ENCODE data around the gene RRM2.
"Not testable (repeated sequence)": the region's sequence is repeated elsewhere in the genome, so short reads cannot be mapped to it uniquely, and the experiment has no call there.

The RRM2 gene

DNA sequence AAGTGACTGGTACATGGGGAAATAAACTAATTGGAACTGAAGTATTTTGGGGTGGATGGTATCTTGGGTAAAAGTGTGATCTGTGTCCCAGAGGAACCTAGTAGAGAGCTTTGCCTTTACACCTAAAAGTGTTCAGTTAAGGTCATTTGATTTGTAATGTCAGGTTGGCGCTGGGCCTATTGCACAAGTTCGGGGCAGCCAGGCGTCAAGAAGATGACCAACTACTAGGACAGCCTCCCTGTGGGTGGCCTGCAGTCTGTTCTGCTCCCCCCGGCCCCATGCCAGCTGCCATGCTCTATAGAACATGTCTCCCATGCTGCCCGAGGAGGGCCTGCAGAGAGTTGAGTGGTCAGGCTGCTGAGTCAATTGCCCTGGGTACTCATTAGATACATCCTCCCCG lies 10.1 kb downstream of the RRM2 start:
- no peak for DNase-seq (ENCODE audit: low read depth)

DNA sequence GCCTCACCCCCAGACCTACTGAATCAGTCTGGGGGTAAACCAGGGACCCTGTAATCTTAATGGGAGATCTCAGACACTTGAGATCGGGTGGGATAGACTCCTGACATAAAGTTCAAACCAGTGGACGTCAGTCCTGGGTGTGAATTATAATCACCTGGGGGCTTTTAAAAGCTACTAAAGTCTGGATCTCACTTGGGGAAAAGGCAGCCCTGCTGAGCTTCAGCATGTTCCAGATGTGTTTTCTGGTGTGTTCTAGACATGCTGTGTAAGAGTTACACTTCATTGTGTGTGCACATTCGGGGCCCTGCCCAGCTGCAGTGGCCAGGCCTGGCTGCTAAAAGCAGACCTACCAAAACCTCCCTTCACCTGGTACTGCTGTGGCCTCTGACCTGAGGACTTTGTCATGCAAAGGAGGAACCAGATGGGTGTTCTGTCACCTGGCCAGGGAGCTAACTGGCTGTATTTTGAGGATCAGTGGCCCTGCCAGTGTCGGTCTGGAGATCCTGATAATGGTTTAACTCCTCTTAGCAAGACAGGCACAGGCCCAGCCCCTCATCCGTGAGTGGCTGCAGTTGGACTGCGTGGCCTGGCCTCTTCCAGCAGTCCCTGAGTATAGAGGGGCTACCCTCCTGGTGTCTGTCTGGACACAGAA lies 10.6 kb downstream of the RRM2 start:
- DNase-seq (ENCODE audit: low read depth), result no peak

DNA sequence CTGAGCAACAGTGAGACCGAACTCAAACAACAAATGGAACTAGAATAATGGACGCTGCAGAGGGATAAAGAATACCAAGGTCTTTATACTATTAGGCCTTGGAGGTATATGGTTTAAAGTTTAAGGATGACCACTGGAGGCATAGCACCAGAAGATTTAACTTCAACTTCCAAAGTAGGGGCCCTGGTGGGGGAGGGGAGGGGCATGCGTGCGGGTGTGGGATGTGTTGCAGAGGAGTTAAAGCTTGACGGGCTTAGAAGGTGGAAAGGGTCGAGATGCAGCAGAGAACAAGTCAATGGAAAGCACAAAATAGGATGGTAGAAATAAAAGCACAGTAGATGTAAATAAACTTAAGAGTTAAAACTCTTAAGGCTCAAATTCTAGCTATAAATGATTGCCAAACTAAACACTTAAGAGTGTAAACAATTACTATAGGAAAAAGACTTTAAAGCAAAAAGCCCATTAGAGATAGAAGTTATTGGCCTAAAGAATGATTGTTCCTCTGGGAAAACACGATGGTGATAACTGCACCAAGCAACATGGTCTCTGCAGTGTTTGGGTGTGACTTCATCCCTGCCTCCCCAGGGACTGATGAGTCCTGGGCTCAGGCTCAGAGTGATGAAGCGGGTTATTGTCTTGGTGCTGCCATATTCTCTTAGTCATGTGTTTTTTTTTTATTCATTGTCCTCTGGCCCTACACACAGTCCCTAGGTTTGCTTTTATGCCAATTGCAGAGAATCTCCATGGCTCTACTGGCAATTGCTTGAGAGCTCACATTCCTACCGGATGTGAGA lies 13.0 kb downstream of the RRM2 start:
- DNase-seq (ENCODE audit: low read depth), result no peak

DNA sequence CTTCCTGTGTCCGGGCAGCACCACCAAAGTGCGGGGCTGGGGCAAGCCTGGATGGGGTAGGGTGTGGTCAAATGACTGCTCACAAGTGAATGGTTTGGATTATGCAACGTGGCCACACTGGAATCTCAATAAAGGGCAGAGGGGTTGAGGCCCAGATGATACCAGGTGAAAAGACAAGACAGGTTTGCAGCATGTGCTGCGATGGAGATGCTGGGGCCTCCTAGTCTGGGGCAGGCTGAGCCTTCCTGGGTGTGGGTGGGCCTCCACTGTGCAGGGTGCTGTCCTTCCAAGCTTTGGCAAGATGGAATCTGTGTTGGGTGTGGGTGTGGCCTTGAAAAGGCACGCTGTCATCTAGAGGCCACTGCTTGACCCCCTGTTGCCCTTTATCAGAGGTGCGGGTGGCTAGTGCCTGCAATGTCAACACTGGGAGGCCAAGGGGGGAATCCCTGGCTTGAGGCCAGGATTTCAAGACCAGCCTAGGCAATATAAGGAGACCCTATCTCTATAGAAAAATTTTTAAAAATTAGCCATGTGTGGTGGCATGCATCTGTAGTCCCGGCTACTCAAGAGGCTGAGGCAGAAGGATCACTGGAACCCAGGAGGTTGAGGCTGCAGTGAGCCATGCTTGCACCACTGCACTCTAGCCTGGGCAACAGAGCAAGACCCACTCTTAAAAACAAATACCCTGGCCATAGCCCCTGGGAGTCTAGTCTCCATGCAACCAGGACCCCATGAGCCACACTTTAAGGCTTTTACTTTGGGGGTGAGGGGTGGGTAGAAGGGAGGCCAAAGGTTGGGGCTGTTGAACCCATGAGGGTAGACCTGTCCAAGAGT lies 13.8 kb downstream of the RRM2 start:
- no peak for DNase-seq (ENCODE audit: low read depth)

DNA sequence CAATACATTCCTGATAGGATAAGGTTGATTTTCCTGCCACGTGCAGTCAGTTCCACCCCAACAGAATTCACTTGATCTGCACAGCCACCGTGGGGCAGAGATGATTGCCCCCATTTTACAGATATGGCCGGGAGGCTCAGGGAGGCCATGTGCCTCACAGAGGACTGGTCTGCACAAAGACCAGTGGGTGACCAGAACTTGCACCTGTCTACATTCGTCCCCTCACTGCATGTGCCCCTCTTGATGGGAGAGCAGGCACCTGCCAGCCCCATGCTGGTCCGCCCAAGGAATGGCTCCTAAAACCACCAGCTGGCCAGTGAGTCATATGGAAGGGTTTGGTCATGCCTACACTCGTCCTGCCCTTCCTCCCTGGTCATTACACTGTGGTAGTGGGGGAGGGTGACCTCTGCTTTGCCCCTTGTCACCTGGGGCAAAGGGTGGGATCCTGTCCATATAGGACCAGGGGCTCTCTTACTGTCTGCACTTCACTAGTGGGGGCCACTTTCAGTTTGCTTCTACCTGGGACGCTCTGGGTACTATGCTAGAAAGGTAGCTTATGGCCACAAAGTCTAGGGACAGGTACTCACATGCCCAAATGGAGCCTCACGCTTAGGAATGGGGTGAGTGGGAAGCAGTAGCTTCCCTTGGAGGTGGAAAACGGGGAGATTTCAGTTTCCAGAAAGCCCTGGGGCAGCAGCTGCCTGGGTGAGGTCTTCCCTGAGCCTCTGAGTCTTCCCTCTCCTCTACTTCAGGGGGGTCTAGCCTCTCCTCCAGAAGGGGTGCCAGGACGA lies 14.7 kb downstream of the RRM2 start:
- no peak for DNase-seq (ENCODE audit: low read depth)

DNA sequence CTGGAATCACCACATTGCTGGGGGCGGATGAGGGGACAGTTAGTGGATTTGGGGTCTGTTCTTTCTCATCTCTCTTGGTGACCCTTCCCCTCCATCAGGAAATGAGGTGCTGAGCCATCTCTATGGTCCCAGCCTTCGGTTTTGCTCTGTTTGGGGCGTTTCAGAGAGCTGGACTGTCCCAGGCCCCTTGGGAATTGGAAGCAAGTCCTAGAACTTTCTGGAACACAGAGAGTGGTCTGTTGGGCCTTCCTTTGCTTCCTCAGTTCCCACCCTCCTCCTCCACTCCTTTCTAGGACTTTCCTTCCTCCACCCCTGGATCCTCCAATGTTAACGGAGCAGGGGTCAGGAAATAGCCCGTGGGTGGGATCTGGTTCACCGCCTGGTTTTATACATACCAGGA lies 17.0 kb downstream of the RRM2 start:
- no peak for DNase-seq (ENCODE audit: low read depth)

DNA sequence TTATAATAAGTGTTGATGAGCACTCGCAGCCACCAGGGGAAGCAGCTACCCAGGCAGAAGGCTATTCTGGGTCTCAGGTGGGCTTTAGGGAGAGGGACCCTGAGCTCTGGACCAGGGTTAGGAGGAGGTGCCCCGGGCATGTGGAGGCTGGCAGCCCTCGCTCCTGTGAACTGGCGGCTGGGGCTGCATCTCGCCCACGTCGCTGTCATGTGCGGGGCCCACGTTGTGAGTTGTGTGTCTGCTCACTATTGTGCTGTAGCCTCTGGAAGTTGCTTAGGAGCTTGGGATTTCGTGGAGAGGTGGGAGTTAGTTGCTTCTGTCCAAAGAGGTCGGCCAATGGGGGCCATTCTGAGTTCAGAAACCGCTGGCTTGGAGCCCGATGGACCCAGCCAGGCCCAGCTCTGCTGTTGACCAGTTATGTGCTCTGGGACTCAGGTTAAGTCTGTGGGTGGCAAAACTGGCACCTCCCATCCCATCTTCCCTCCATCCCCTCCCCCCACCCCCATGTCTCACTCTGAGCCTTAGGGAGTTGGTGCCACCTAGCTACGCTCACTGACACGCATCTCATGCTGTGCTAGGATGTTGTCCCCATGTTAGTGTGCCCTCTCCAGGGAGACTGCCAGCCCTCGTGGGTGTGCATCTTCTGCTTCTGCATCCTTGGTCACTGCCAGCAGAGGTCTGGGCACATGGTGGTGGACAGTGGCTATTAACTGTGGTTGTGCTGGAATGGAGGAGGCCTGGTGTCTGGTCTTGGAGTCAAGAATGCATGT lies 18.5 kb downstream of the RRM2 start:
- DNase-seq (ENCODE audit: low read depth), result no peak

DNA sequence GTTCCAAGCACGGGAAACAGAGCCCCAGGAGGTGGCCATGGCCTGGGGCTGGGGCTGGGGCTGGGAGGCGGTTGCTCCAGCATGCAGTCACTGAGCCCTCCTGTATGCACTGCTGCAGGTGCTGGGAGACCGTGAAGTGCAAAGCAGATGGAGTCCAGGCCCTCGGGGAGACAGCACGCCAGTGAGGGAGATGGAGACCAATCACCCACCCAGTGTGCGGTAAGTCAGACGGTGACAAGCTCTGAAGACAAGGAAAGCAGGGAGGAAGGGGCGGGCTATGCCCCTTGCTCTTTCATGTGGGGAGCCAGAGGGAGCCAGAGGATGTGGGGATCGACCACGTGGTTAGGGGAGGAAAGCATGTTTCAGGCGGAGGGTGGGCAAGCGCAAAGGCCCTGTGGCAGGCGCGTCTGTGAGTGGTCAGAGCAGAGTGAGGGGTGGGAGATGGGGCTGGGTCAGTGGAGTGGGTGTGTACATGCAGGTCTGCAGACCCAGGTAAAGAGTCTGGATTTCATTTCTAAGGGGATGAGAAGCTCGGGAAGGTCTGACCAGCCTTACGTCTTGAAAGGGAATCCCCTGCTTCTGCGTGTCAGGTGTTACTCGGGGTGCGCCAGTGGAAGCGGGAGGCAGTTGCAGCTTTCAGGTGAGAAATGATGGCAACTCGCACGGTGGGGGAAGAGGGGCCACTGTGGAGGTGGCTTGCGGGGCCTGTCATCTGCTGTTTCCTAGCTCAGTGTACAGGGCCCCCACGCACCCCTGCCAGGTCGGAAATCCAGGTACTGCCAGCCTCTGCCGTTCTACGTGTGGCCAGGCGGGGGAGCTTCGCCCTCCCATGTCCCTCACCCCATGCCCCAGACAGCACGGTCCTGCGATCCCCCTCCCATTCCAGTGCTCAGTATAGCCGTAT lies 19.4 kb downstream of the RRM2 start:
- DNase-seq (ENCODE audit: low read depth), result no peak

DNA sequence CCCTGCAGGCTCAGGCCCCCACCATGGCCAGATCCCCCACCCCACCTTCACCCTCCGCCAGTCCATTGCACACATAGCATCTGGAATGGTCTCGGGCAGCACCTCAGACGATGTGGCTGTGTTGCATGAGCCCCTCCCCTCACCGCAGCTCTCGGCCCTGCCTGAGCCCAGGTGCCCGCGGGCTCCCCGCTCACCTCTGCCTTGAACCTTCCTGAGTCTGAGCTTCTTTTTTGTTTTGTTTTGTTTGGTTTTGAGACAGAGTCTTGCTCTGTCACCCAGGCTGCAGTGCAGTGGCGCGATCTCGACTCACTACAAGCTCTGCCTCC lies 20.1 kb downstream of the RRM2 start:
- no peak for DNase-seq (ENCODE audit: low read depth)

DNA sequence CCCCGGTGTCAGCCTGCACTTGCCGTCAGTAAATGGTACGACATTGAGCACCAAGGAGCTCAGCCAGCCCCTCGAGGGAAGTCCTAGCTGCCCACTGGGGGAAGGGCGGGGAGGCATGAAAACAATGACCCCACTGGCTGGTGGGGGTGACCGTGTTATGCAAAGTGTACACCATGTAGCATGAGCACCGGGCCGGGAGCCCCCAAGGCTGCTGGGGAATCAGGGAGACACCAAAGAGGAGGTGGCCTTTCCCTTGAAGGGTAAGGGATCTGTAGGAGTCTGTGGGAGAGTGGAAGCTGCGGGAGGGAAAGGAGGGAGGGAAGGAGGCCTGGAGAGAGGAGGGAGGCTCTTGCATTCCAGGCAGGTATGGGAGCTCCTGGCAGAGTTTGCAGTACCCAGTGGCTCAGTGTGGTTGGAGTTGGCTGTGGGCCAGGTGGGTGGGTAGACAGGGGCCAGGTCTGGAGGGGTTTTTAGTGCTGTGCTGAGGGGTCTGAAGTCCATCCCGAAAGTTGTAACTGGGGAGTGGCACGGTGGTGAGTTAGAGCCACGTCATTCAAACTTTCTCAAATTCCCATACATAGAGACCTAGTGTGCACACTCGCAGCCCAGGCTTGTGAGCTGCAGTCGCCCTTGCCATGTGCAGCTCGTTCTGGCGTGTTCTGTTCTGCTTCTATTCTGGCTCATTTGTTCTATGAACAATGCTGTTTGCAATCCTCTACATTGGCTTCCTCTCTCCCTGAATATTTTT lies 22.4 kb downstream of the RRM2 start:
- DNase-seq (ENCODE audit: low read depth), result no peak

DNA sequence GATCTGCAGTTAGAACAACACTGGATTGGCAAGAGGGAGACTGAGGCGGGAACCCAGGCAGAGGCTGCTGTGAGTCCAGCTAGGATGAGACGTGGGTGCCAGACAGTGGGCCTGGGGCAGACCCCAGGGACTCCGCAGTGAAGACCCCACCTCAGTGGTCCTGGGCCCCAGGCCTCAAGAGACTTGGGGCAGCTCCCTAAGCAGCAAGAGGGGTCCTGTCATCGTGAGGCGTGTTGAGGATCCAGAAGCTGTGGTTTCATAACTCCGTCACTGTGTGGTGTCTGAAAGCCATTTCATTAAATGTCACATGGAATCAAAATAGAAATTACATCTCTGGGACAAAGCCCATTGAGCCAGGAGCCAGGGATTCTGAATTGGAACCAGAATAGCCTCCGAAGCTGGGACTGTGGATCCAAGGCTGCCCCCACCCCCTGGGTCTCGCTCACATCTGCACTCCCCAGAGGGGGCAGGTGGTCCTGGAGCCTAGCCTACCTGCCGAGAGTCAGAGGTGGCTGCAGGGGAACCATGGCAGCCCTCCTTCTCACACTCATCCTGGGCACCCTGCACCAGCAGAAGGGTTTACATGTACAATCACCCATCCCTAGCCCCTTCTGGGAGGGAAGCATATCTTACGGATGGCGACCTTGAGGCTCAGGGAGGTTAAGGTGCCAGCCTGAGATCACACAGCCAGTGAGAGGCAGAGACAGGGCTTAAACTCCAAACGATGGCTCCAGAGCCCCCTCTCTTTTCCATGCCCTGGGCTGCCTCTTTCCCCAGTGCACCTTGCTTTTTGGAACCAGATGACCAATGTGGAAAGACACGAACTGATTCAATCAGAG lies 23.2 kb downstream of the RRM2 start:
- DNase-seq (ENCODE audit: low read depth), result no peak

DNA sequence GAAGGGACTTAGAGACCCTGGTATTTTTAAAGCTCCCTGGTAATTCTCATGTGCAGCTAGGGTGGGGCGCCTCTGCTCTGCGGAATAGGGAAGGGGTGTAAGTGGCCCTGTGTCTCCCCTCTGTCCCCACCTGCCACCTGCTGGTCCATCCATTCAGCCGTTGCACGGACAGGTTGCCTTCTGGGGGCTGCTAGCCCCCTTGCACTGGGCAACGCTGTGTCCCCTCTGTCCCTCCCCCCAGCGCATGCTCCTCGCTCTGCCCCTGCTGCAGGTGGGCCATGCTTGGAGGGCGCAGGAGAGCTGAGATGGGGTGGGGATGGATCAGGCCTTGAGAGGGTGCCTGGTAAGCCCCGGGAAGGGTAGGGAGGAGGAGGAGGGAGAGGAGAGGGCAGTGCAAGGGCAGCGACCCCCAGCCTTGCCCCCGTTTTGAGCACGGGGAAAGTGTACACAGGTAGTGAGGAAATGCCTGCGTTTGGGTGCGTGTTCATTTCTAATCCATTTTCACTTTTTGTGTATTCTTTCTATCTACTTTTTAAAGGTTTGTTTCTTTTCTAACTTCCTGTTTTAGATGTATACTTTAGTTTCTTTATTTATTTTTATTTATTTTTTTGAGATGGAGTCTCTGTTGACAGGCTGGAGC lies 23.9 kb downstream of the RRM2 start:
- no peak for DNase-seq (ENCODE audit: low read depth)

DNA sequence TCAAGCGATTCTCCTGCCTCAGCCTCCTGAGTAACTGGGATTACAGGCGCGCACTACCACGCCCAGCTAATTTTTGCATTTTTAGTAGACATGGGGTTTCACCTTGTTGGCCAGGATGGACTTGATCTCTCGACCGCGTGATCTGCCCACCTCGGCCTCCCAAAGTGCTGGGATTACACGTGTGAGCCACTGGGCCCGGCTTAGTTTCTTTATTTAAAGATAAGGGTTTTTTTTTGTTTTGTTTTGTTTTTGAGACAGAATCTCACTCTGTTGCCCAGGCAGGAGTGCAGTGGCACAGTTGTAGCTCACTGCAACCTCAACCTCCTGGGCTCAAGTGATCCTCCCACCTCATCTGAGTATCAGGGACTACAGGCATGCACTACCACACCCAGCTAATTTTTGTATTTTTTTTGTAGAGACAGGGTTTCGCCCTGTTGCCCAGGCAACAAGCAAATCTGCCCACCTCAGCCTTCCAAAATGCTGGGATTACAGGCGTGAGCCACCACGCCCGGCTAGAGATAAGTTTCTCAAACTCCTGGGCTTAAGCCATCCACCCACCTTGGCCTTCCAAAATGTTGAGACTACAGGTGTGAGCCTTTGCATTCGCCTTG lies 24.6 kb downstream of the RRM2 start:
- DNase-seq (ENCODE audit: low read depth), result not testable (repeated sequence)

DNA sequence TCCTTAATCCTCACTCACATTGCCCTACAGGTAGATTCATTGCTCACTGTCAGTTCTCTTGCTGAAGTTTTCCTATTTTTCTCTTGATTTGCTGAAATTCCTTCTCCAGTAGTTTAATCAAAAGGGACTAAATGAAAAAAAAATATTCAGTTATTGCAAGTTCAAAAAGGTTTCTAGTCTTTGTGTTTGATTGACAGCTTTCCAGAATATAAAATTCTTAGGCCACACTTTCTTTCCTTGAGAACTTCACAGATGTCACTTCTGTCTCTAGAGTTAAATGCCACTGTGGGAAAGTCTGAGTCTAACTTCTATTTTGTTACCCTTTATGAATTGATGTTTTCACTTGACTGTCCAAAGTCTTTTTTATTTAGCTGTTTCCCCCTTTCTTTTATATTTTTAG lies 25.7 kb downstream of the RRM2 start:
- DNase-seq (ENCODE audit: low read depth), result no peak

DNA sequence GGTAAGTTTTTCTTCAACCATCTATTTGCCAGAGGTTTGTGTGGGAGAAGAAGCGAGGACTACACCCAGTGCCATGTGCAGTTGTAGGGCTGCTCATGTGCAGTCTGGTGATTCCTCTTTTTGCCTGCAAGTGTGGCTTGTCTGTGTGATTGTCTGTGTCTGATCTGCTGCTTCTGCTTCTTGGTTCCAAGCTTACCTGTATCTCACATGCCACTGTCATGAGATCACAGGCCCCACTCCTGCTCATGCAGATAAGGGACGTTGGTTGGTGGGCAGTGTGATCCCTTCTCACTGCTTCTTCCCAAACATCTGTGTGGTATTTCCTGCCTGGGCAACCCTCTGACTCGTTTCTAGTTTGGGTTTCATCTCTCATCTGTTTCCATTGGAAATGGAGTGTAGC lies 27.1 kb downstream of the RRM2 start:
- no peak for DNase-seq (ENCODE audit: low read depth)

DNA sequence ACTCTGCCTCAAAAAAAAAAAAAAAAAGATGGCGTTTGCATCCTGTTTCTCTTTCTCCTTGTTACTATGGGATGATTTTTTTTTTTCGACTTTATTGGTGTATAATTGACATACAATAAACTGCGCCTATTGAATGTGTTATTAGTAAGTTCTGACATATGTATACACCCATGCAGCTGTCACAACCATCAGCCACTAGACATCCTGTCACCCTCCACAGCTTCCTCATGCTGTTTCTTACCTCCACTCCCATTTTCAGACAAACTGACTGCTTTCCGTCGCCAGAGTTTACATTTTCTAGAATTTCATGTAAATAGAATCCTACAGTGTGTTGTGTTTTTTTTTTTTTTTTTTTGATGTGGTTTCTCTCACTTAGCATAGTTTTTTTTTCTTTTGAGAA lies 27.9 kb downstream of the RRM2 start:
- no peak for DNase-seq (ENCODE audit: low read depth)

DNA sequence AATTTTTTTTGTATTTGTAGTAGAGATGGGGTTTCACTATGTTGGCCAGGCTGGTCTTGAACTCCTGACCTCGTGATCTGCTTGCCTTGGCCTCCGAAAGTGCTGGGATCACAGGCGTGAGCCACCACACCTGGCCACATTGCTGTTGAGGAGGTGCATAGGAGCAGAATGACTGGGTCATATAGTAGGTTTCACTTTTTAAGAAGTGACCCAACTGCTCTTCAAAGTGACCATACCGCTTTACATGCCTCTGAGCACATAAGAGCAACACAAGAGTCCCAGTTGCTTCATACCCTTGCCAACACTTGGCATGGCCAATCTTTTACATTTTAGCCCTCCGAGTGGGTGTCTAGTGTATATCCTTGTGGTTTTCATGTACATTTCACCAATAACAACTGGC lies 28.9 kb downstream of the RRM2 start:
- DNase-seq (ENCODE audit: low read depth), result no peak

DNA sequence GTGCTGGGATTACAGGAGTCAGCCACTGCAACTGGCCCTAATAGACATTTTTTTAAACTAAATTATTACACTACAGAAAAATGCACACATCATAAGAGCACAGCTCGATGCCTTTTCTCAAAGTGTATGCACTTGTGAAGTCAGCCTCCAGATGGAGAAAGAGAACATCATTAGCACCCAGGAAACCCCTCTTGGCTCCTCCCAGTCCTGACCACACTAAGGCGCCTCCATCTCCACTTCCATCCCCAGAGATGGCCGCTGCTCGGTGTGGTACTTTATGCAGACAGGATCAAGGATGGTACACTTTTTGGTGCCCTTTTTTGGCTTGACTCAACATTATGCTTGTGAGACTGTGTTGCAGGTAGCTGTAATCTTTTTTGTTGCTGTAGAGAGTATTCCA lies 34.8 kb downstream of the RRM2 start:
- DNase-seq (ENCODE audit: low read depth), result no peak

All from stimulated activated CD8-positive, alpha-beta memory T cell treated with anti-CD3 and anti-CD28 coated beads, Interleukin-12 subunit alpha, Interleukin-12 subunit beta, amount 100 ng/mL, for 4 hours (primary cell).